ENCODE measurements around the gene ARPC5L. TPM values are rescaled to one million over a fixed set of nuclear protein-coding genes. Genes with fewer than 3 reads are reported as not detected.
A peak's percentile ranks its signal among the peaks of the same experiment; 100 is the strongest.

Gene ARPC5L
- total RNA-seq, 1 donor from 2014 or later = 36.6 TPM

DNA sequence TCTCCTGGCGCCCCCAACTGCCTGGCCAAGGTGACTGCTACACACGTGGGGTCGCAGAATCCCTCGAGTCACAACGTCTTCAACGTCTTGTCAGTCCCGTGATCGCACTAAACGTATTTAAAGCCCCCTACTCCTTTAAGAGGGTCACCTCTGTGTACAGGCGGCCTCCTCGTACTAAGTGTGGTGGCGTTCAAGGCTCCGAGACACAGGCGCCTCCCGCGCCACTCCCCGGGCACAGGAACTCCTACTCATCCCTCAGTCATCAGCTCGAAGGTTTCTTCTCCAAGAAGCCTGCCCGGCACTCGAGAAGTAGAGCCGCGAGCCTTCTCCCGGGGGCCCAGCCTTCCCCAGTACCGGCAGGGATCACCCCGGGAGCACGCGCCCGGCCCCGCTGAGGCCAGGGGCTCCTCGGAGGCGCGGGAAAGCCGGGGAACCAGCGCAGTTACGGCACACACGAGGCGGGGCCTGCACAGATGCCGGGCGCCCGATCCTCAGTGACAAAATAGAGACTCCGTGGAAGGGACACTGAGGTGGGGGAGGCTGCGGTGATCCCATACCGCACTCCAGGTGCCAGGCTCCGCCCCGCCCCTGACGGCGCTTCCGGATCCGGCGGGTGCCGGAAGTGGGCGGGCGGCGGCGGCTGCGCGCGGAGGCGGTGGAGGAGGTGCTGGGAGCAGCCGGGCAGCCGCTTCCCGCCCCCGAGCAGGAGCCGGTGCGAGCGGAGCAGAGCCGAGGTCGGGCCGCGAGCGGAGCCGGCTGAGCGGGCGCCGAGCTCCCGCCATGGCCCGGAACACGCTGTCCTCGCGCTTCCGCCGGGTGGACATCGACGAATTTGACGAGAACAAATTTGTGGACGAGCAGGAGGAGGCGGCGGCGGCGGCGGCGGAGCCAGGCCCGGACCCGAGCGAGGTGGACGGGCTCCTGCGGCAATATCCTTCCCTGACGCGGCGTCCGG lies 6.9 kb downstream of the ARPC5L start:
- Mint-ChIP-seq H3K27ac (peak overlapping the region; percentile 96), H3K4me3 (ENCODE audit: low read depth) (peak overlapping the region; percentile 94), H3K27me3 (no peaks in the 10 kb centered on the region), H3K36me3 (ENCODE audit: insufficient read depth) (peaks cover 3% of the 10 kb centered on the region), H3K4me1 (ENCODE audit: low read depth) (peaks cover 23% of the 10 kb centered on the region), H3K9me3 (ENCODE audit: low read depth) (no peaks in the 10 kb centered on the region)
- TF ChIP-seq CTCF (IDR thresholded peaks at IDR 0.05; ENCODE audit: unreplicated experiment) = peak; percentile 26
- DNase-seq (ENCODE audit: low spot score, unreplicated experiment) = peak; percentile 77

- Mint-ChIP-seq H3K36me3 (ENCODE audit: insufficient read depth) (peaks cover 3% of the 10 kb centered on the region), H3K4me1 (ENCODE audit: low read depth) (peaks cover 23% of the 10 kb centered on the region), H3K4me3 (ENCODE audit: low read depth) (peak overlapping the region; percentile 94), H3K27me3 (no peaks in the 10 kb centered on the region), H3K27ac (peak overlapping the region; percentile 91), H3K9me3 (ENCODE audit: low read depth) (no peaks in the 10 kb centered on the region)
- no peak for TF ChIP-seq CTCF (IDR thresholded peaks at IDR 0.05; ENCODE audit: unreplicated experiment)
- no peak for DNase-seq (ENCODE audit: low spot score, unreplicated experiment)
Observed at GRCh38 chr9:124869466-124869985, 7.6 kb downstream of the ARPC5L start.

- DNase-seq (ENCODE audit: low spot score, unreplicated experiment) = no peak
- no peaks in the 10 kb centered on the region for H3K27me3 Mint-ChIP-seq
- H3K9me3 Mint-ChIP-seq (ENCODE audit: low read depth) = no peaks in the 10 kb centered on the region
- peaks cover 23% of the 10 kb centered on the region for H3K4me1 Mint-ChIP-seq (ENCODE audit: low read depth)
- H3K4me3 Mint-ChIP-seq (ENCODE audit: low read depth) = peak overlapping the region; percentile 94
- peak overlapping the region; percentile 91 for H3K27ac Mint-ChIP-seq
- no peak for TF ChIP-seq CTCF (IDR thresholded peaks at IDR 0.05; ENCODE audit: unreplicated experiment)
- peaks cover 4% of the 10 kb centered on the region for H3K36me3 Mint-ChIP-seq (ENCODE audit: insufficient read depth)
Observed at GRCh38 chr9:124869986-124870560, 8.1 kb downstream of the ARPC5L start.

DNA sequence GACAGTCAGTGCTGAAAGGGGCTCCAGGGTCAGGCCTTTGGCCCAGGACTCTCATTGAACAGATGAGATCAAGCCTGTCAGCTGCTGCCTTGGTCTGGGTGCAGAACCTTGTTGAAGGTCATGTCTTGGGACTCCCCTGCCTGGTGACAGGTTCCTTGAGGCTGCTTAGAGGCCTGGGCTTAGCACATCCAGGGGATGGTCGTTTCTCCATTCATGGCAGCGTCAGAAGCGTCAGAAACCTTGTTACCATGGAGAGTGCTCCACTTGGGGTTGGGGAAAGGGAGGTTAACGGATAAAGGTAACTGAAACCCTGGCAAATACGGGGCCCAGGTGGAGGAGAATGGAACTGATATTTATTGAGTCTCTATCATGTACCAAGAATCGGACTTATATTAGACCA lies 8.8 kb downstream of the ARPC5L start:
- peak overlapping the region; percentile 79 for H3K27ac Mint-ChIP-seq
- H3K27me3 Mint-ChIP-seq = no peaks in the 10 kb centered on the region
- DNase-seq (ENCODE audit: low spot score, unreplicated experiment) = no peak
- H3K4me1 Mint-ChIP-seq (ENCODE audit: low read depth) = peaks cover 23% of the 10 kb centered on the region
- peaks cover 7% of the 10 kb centered on the region for H3K36me3 Mint-ChIP-seq (ENCODE audit: insufficient read depth)
- no peak for TF ChIP-seq CTCF (IDR thresholded peaks at IDR 0.05; ENCODE audit: unreplicated experiment)
- peak overlapping the region; percentile 94 for H3K4me3 Mint-ChIP-seq (ENCODE audit: low read depth)
- H3K9me3 Mint-ChIP-seq (ENCODE audit: low read depth) = no peaks in the 10 kb centered on the region

DNA sequence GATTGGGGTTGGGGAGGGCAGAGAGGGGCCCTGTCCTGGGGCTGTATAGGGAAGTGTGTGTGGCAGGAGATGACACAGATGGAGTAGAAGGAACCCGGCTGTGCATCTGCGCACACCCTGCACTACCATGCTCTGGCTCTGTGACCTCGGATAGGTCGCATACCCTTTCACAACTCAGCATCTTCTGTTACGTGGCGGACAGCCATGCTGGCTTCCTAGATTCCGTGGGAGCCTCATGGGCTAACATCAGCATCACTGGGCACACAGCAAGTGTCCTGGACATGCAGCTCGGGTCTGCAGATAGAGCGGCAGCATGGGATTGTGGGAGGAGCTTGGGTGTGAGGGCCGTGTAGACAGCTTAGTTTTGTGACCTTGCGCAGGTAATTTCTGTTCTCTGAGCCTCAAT lies 9.2 kb downstream of the ARPC5L start:
- DNase-seq (ENCODE audit: low spot score, unreplicated experiment) = no peak
- H3K27ac Mint-ChIP-seq = peak overlapping the region; percentile 79
- no peak for TF ChIP-seq CTCF (IDR thresholded peaks at IDR 0.05; ENCODE audit: unreplicated experiment)
- H3K36me3 Mint-ChIP-seq (ENCODE audit: insufficient read depth) = peaks cover 7% of the 10 kb centered on the region
- peaks cover 23% of the 10 kb centered on the region for H3K4me1 Mint-ChIP-seq (ENCODE audit: low read depth)
- peak overlapping the region; percentile 94 for H3K4me3 Mint-ChIP-seq (ENCODE audit: low read depth)
- no peaks in the 10 kb centered on the region for H3K27me3 Mint-ChIP-seq
- H3K9me3 Mint-ChIP-seq (ENCODE audit: low read depth) = no peaks in the 10 kb centered on the region
